Skeletal muscle cell (primary cell): ENCODE measurements around the gene TSPAN4.

Experiments used
- DNase-seq: peaks from one replicate; pipeline ENCODE4 v3.0.0-alpha.2; 2010; ENCODE audit warnings: low read depth
- H3K4me3 ChIP-seq: 2 replicates; pipeline ENCODE4 v1.5.1; 2011; ENCODE audit warnings: low read depth, mild to moderate bottlenecking, control low read depth, low read length, moderate library complexity

TSPAN4 gene

GRCh38 chr11:897253-898142 lies 54.8 kb downstream of the TSPAN4 start:
- H3K4me3 ChIP-seq = no peak overlapping the region
- no peak for DNase-seq

DNA sequence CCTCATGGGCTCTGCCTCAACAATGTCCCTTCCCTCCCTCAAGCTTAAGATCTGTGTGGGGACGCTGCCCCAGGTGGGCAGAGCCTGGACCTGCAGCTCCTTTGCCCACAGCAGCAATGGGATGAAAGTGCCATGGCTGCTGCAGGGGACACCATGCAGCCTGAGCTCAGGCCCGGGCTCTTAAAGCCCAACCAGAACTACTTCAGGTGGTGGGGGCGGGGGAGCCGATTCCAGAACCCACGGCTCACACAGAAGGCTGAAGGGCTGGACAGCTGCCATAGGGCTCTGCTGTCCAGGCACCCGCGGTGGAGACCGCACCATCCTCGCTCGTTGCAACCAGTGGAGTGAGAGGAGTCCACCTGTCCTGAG lies 55.5 kb downstream of the TSPAN4 start:
- no peak for DNase-seq
- no peak overlapping the region for H3K4me3 ChIP-seq

DNA sequence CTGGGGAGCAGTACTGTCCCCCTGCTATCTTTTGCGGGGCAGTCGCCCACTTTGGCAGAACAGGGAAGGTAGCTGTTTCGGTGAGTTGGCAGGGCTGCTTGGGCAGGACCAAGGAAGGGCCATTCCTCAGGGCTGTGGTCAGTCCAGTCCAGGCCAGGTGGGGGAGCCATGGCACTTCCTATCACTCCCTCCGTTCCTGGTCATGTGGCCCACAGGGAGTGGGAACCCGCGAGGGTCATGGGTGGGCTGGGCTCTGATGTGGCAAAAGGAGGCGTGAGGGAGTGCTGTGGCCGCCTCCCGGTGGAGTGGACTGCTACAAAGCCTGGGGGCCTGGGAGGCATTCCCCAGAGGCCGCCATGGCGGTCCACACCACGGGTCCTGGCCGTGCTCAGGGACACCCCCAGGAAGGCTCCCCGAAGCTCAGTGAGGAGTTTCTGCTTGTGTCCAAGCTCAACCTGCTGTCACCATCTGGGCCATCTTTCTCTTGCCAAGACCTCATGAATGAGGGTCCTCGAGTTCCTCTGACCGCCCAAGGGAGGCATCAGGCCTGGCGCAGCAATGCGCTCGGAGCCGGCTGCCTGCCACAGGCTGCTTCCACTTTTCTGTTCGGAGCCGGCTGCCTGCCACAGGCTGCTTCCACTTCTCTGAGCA lies 56.0 kb downstream of the TSPAN4 start:
- DNase-seq = no peak
- no peak overlapping the region for H3K4me3 ChIP-seq

DNA sequence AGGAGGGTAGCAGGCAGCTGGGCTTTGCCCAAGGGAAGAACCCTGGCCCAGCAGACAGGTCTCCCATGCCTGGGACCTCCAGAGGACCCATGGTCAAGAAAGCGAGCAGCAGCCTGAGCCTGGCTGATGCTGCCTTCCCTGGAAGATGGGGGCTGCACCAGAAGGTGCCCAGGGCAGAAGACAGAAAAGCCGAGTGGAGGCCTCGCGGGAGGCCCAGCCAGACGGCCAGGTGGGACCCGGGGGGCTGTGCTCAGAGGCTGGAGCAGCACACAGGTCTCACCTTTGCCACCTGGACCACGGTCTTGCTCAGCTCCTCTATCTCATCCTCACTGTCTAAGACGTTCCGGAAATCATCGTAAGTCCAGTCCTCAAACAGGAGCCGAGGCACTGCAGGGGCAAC lies 57.1 kb downstream of the TSPAN4 start:
- no peak for DNase-seq
- H3K4me3 ChIP-seq = no peak overlapping the region

DNA sequence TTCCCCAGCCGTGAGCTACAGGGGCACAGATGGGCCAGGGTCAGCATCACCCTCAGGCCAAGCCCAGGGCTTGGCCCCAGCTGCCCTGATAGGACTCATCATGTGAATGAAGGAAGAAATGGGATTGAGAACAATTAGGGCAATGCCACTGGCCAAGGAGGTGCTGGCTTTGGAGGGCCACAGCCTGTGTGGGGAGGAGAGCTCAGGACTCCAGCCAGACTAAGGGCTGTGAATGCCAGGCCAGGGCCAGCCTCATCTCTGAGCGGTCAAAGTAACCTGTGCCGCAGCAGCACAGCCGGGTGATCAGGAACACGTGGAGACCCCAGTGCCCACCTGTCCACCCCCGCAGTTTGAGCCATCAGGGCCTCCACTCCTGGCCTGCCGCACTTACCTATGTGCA lies 57.9 kb downstream of the TSPAN4 start:
- no peak overlapping the region for H3K4me3 ChIP-seq
- DNase-seq = no peak

DNA sequence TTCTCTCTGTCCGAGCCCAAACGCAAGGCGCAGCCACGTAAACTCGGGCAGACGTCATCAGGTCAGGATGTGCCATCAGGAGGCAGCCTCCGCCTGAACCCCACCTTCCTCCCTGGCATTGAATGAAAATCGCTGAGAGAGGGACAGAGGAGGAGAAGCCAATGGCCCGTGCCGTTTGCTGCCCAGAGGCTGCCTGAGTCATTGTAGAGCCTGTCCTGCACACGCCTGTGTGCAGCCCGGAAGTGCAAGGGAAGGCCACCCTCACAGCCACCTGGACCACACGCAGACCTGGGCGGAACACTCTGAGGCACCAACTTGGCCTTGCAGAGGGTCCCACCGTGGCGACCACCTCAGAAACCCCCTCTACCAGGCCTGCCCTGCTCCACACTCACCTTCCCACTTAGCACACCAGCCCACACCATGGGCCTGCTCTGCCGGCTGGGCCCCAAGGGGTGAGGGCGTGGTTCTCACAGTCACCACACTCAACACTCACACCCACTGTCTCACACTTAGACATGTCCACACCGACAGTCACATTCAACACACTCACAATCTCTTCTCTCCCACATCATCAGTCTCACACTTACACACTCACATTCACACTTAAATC lies 58.9 kb downstream of the TSPAN4 start:
- no peak overlapping the region for H3K4me3 ChIP-seq
- no peak for DNase-seq

GRCh38 chr11:904380-904779 lies 61.7 kb downstream of the TSPAN4 start:
- no peak for DNase-seq
- H3K4me3 ChIP-seq = no peak overlapping the region

DNA sequence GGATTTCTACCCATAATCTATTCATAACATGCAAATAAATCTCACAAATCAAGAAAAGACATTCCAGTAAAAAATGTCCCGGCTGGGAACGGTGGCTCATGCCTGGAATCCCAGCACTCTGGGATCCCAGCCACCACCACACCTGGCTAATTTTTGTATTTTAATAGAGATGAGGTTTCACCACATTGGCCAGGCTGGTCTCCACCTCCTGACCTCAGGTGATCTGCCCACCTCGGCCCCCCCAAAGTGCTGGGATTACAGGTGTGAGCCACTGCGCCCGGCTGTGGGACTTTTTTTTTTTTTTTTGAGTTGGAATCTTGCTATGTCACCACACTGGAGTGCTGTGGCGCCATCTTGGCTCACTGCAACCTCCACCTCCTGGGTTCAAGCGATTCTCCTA lies 63.3 kb downstream of the TSPAN4 start:
- no peak overlapping the region for H3K4me3 ChIP-seq
- no peak for DNase-seq

- DNase-seq = no peak
- no peak overlapping the region for H3K4me3 ChIP-seq
Measured at GRCh38 chr11:907668-908067, 65.0 kb downstream of the TSPAN4 start.

DNA sequence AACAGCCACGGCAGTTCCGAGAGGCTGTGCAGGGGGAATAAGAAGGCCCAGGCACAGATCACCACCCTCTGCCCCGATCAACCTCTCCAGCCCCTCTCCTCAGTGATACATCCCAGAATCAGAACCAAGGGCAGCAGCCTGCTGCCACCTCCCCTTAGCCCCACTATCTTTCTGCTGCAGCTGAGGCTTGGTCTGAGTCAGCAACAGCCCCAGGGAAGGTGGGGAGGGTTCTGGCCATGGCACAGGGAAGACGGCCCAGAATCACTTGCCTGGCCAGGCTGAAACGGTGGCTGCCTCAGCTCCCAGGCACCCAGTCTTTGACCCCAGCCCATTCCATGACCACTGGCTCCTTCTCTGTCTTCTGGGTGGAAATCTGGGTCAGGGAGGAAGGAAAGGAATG lies 65.6 kb downstream of the TSPAN4 start:
- H3K4me3 ChIP-seq = no peak overlapping the region
- no peak for DNase-seq

GRCh38 chr11:909406-909805 lies 66.8 kb downstream of the TSPAN4 start:
- DNase-seq = no peak
- peak overlapping the region; percentile 88 for H3K4me3 ChIP-seq

GRCh38 chr11:910044-910588 lies 67.5 kb downstream of the TSPAN4 start:
- H3K4me3 ChIP-seq = peak overlapping the region; percentile 88
- no peak for DNase-seq

GRCh38 chr11:910589-911030 lies 68.0 kb downstream of the TSPAN4 start, which contains the start of gene CHID1:
TSS of gene CHID1 (minus strand) at chr11:910810. CDS start at chr11:904816, 5,994 bp downstream.
- H3K4me3 ChIP-seq = peak within 1 kb of the TSS; percentile 88
- DNase-seq = no peak

- H3K4me3 ChIP-seq = peak overlapping the region; percentile 88
- DNase-seq = no peak
Measured at GRCh38 chr11:911031-911889, 68.6 kb downstream of the TSPAN4 start.

DNA sequence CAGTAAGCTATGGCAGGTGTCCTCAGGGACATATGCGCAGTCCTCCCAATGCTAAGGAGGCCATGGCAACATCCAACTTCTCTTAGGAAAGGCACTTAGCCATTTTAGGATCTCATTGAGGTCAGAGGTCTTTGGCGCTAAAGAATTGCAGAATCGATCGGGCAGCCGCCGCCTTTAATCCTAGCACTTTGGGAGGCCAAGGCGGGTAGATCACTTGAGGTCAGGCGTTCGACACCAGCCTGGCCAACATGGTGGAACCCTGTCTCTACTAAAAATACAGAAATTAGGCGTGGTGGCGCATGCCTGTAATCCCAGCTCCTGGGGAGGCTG lies 69.2 kb downstream of the TSPAN4 start:
- peak overlapping the region; percentile 88 for H3K4me3 ChIP-seq
- DNase-seq = no peak

- DNase-seq = no peak
Measured at GRCh38 chr11:912266-912665, 69.6 kb downstream of the TSPAN4 start.

GRCh38 chr11:913043-913442 lies 70.4 kb downstream of the TSPAN4 start:
- no peak for DNase-seq
- H3K4me3 ChIP-seq = no peak overlapping the region

More at GRCh38 chr11:912266-912665, 69.6 kb downstream of the TSPAN4 start:
- H3K4me3 ChIP-seq = no peak overlapping the region

- no peak for DNase-seq
Measured at GRCh38 chr11:914204-914603, 71.6 kb downstream of the TSPAN4 start.

DNA sequence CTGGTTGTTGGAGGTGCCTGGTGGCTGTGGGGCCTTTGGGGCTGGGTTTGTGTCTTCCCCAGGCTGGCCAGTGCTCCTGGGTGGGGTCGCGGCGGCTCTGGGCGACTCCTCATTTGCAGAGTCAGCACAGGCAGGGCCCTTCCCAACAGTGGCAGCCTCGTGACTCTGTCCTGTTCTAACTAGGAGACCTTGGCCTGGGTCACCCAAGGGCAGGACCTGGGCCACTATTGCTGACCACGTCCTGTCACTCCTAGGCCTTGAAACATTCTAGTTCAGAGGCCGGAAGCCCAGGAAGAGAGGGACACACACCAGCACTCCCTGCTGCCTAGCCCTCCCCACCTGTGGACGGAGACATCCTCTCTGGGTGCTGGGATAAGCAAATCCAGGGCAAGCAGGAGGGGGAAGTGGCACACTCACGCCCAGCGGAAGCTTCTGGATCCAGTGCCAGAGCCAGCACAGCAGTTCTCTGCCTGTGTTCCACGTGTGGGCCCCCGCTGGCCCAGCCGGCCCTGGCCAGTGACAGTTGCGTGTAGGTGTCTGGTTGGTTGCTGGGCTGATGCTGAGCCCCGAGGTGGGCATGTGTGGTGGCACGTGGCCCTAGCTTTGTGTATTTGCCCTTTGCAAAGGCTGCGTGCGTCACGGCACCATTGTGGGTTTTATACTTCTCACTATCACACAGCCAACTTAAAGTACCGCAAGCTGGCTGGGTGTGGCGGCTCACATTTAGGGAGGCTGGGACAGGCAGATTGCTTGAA lies 72.3 kb downstream of the TSPAN4 start:
- no peak for DNase-seq
- H3K4me3 ChIP-seq = no peak overlapping the region

More at GRCh38 chr11:914204-914603, 71.6 kb downstream of the TSPAN4 start:
- H3K4me3 ChIP-seq = no peak overlapping the region
